IPS-11a (cell line): Measurements from ENCODE around the gene CXCL12.

Experiments used
- H3K4me3 ChIP-seq: one replicate; pipeline ENCODE4 v1.5.1; 2013; ENCODE audit warnings: low read depth, low read length, control low read depth

CXCL12 gene

GRCh38 chr10:44385026-44385695, at the start of gene CXCL12:
TSS of gene CXCL12 (minus strand) at chr10:44385097. CDS start at chr10:44385005, 92 bp downstream.
- peak within 1 kb of the TSS; percentile 79 for H3K4me3 ChIP-seq

DNA sequence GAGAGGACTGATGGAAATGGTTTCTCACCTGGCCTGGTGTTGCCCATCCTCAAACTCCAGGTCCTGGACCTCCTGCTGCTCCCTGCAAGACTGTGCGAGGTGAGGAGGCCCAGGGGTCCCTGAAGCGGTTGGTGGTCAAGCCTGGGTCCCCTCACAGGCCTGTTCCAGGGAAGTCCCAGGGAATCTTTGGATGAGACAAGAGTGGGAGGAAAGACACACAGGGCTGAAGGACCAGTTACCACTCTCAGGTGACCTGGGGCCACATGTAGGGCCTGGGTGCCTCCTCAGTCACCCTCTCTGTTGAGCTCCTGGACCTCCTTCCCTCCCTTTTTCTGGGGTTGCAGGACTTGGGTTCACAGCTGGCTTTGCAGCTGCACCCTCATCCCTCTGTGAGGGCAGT, 42.6 kb upstream of the CXCL12 start:
- H3K4me3 ChIP-seq, result no peak overlapping the region

DNA sequence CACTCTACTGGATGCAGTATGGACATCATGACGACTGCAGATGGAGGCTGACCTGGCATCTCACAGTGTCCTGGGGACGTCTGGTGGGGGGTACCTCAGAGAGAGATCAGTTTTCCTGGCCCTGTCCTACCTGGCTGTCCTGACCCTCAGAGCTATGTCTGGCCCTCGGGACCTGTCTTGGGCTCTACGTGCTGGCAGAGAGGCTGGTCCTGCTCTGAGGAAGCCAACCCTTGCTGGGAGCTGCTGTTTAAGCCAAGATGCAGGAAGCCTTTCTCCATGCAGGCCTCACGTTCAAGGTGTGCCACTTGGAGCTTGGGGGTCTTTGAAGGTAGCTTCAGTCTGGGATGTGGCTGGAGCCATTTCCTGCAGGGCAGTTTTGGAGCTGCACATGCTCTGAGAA, 42.1 kb upstream of the CXCL12 start:
- H3K4me3 ChIP-seq, result no peak overlapping the region

- H3K4me3 ChIP-seq, result no peak overlapping the region
Measured at GRCh38 chr10:44426247-44427034, 41.5 kb upstream of the CXCL12 start.

GRCh38 chr10:44425466-44425865, 40.6 kb upstream of the CXCL12 start:
- H3K4me3 ChIP-seq, result no peak overlapping the region

DNA sequence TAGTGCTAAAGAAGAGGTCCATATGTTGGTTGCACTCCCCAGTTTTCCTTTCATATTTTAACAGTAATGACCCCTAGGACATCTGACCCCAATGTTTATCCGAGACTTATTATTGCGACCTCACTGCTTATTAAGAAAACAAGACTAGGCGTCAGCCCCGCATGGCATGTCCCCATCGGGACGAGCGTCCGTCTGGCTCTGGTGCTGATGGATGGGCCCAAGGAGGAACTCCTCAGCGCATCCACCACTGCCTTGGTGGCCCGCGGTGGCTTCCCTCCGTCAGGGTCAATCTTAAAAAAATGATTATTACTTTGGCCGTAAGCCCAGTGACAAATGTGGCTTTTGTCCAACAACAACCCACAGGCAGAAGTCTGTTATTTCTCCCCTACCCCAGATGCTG, 40.1 kb upstream of the CXCL12 start:
- H3K4me3 ChIP-seq, result no peak overlapping the region

- no peak overlapping the region for H3K4me3 ChIP-seq
Measured at GRCh38 chr10:44424298-44424697, 39.4 kb upstream of the CXCL12 start.

DNA sequence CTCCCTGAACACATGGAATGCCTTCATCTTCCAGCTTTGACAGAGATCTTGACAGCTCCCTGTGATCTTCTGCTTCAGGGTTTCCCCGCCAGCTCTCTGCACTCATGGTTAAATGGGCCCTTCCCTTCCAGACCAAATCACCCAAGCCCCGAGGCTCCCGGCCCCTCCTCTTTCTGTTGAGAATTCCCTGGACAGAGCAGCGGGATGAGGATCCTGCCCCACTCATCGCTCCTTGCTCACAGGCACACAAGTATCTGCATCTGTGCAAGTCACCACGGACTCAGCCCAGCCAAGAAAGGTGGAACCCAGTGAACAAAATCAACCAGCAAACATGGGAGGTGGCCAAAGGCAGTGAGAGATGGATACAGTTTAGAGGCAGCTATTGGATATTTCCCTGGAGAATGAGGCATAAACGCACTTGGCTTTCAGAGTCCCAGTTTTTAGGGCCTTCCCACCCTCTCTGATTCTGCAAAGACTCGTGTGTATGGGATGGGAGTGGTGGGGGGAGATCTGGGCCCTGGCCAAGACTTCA, 37.7 kb upstream of the CXCL12 start:
- H3K4me3 ChIP-seq, result no peak overlapping the region

GRCh38 chr10:44422153-44422552, 37.3 kb upstream of the CXCL12 start:
- no peak overlapping the region for H3K4me3 ChIP-seq

- H3K4me3 ChIP-seq, result no peak overlapping the region
Measured at GRCh38 chr10:44419790-44420549, 35.1 kb upstream of the CXCL12 start.

GRCh38 chr10:44418637-44419036, 33.7 kb upstream of the CXCL12 start:
- H3K4me3 ChIP-seq, result no peak overlapping the region

DNA sequence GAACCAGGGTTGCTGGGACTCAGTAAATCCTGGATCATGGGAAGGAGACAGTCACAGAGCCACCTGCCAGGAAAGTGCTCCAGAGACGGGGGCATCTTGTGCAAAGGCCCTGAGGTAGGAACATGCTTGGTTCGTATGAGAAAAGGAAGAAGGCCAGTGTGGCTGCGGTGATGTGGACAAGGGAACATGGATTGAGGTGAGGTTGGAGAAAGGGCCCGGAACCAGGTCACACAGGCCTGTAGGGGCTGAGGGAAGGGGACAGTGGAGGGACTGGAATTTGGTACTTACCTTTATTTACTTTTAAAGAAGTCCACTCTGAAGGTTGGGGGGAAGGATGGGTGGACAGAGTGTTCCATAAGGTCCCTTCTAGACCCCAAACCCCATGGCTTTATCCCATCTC, 32.9 kb upstream of the CXCL12 start:
- no peak overlapping the region for H3K4me3 ChIP-seq

DNA sequence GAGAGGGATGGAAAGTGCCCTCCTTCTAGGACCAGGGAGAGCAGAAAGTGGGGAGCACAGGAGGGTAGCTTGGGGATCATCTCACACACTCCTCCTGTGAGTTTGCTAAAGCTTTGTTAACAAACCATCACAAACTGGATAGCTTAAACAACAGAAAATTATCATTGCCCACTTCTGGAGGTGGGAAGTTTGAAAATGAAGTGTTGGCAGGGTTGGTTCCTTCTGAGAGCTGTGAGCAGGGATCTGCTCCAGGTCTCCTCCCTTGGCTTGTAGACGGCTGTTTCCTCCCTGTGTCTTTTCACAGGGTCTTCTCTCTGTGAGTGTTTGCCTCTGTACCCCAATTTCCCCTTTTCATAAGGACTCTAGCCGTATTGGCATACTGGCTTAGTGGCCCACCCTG, 32.0 kb upstream of the CXCL12 start:
- no peak overlapping the region for H3K4me3 ChIP-seq

DNA sequence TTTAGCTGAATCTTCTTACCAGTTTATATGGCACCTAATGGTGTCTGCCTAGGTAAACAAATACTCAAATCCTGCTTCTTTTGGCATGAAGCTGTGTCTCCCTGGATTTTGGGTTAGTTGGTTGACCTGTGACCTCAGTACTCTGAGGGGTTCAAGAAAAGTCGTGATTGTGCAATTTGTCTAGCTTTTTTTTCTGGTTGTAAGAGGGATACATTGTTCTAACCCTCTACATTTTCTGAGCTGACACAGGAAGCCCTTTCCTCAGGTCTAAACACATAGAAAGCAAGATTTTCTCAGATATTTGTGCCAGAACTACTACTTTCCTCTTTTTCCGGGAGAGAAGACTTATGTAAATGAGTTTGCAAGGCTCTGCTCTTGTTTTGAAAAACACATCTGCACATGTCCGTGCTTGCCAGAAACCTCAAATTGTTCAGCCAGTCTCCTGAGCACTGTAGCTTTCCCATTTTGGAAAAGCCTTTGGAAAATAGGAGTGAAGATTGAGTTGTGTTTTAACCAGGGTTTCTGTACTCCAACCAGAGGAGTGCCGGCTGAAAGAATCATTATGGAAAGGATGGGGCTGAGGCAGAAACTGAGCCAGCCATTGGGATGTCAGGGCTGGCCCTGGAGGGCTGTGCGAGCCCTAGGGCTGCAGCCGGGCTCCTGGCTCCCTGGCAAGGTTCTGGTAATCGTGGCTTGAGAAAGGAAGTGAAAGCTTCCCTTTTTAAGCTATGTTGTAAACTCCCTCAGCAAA, 31.3 kb upstream of the CXCL12 start:
- no peak overlapping the region for H3K4me3 ChIP-seq

DNA sequence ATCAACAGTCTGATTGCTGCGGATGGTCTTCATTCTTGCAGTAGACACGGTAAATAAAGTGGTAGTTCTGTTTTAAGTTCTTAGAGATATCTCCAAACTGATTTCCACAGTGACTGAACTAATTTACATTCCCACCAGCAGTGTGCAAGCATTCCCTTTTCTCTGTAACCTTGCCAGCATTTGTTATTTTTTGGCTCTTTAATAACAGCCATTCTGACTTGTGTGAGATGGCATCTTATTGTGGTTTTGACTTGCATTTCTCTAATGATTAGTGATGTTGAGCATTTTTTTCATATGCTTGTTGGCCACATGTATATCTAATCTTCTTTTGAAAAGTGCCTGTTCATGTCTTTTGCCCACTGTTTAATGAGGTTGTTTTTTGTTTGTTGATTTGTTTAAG, 30.2 kb upstream of the CXCL12 start:
- H3K4me3 ChIP-seq, result no peak overlapping the region

GRCh38 chr10:44413416-44413815, 28.5 kb upstream of the CXCL12 start:
- no peak overlapping the region for H3K4me3 ChIP-seq

DNA sequence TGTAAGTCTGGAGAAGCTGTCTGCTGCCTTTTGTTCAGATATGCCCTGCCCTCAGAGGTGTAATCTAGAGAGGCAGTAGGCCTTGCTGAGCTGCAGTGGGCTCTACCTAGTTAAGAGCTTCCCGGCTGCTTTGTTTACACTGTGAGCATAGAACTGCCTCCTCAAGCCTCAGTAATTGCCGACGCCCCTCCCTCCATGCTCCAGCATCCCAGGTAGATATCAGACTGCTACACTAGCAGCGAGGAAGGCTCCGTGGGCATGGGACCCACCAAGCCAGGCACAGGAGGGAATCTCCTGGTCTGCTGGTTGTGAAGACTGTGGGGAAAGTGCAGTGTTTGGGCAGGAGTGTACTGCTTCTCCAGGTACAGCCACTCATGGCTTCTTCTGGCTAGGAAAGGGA, 26.4 kb upstream of the CXCL12 start:
- H3K4me3 ChIP-seq, result no peak overlapping the region

DNA sequence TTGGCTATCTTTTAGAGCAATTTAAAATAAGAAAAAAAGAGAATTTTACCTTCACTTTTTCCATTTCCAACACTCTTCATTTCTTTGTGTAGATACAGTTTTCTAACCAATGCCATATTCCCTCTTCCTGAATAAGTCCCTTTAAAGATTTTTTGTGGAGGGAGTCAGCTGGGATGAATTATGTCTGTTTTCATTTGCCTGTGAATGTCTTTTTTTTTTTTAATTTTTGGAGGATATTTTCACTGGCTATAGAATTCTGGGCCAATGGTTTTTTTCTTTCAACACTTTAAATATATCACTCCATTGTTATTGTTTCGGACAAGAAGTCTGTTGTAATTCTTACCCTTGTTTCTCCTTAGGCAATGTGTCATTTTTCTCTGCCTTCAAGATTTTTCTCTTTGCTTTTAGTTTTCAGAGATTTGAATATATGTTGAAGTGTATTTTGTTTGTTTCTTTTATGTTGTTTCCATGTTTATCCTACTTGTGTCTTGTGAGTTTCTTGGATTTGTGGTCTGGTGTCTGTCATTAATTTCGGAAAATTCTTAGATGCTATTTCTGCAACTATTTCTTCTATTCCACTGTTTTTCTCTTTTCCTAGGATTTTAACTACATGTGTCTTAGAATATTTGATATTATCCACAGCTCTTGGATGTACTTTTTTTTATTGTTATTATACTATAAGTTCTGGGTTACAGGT, 20.0 kb upstream of the CXCL12 start:
- H3K4me3 ChIP-seq, result no peak overlapping the region

GRCh38 chr10:44402465-44403195, 17.7 kb upstream of the CXCL12 start:
- no peak overlapping the region for H3K4me3 ChIP-seq

DNA sequence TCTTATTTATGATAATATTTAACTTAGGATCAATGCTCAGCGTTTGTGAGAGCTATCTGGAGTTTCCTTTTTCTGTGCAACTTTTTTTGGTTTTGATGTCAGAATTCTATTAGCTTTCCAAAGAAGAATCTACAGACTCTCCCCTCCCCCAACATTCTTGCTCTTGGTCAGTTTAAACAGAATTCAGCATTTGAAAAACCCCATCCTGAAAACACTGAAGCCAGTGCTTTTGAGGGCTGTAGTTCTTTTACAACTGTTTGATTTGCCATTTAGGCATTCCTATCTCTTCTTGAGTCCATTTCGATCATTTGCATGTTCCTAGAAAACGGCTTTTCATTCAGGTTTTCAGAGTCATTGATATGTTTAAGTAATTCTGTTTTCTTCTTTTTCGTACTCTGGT, 15.6 kb upstream of the CXCL12 start:
- no peak overlapping the region for H3K4me3 ChIP-seq
